Osteocyte (in vitro differentiated cells): ENCODE results near the gene MPPED1. TPM values are rescaled to one million over a fixed set of nuclear protein-coding genes. Genes with fewer than 3 reads are reported as not detected.

Source experiments
- DNase-seq: peaks from one replicate; pipeline ENCODE4 v3.0.0; 2021; ENCODE audit warnings: mixed read lengths; ENCODE audit not compliant: unreplicated experiment; ENCODE audit errors: extremely low spot score
- H3K27ac Mint-ChIP-seq: one replicate; pipeline ENCODE4 v1.8.0; 2021; ENCODE audit warnings: mild to moderate bottlenecking, mixed read lengths; ENCODE audit not compliant: unreplicated experiment
- H3K27me3 Mint-ChIP-seq: one replicate; pipeline ENCODE4 v1.8.0; 2021; ENCODE audit warnings: mixed read lengths; ENCODE audit not compliant: unreplicated experiment
- H3K36me3 Mint-ChIP-seq: one replicate; pipeline ENCODE4 v1.8.0; 2021; ENCODE audit warnings: mixed read lengths; ENCODE audit not compliant: unreplicated experiment
- H3K4me1 Mint-ChIP-seq: one replicate; pipeline ENCODE4 v1.8.0; 2021; ENCODE audit warnings: mixed read lengths; ENCODE audit not compliant: unreplicated experiment
- H3K4me3 Mint-ChIP-seq: one replicate; pipeline ENCODE4 v1.8.0; 2021; ENCODE audit warnings: mild to moderate bottlenecking, moderate library complexity, mixed read lengths; ENCODE audit not compliant: unreplicated experiment
- H3K9me3 Mint-ChIP-seq: one replicate; pipeline ENCODE4 v1.8.0; 2021; ENCODE audit warnings: mixed read lengths; ENCODE audit not compliant: unreplicated experiment
- long read RNA-seq: library from polyadenylated mRNA; unstranded; transcript quantifications from one replicate; pipeline ENCODE4 v2.0.0, GENCODE V29; 2021
- total RNA-seq: library from RNA; stranded (reverse); gene quantifications from 2 replicates; pipeline ENCODE4 v1.2.1, GENCODE V29; 2021
- TF ChIP-seq, protein P1 (sequence below): fragments of 200-600 bp; sonication (generic); IDR thresholded peaks from 2 replicates; pipeline ENCODE4 v1.5.0; 2021; ENCODE audit warnings: antibody characterized with exemption, mild to moderate bottlenecking, moderate library complexity

MPPED1 gene
- not detected in 2 replicates for total RNA-seq
- long read RNA-seq = 0 reads

DNA sequence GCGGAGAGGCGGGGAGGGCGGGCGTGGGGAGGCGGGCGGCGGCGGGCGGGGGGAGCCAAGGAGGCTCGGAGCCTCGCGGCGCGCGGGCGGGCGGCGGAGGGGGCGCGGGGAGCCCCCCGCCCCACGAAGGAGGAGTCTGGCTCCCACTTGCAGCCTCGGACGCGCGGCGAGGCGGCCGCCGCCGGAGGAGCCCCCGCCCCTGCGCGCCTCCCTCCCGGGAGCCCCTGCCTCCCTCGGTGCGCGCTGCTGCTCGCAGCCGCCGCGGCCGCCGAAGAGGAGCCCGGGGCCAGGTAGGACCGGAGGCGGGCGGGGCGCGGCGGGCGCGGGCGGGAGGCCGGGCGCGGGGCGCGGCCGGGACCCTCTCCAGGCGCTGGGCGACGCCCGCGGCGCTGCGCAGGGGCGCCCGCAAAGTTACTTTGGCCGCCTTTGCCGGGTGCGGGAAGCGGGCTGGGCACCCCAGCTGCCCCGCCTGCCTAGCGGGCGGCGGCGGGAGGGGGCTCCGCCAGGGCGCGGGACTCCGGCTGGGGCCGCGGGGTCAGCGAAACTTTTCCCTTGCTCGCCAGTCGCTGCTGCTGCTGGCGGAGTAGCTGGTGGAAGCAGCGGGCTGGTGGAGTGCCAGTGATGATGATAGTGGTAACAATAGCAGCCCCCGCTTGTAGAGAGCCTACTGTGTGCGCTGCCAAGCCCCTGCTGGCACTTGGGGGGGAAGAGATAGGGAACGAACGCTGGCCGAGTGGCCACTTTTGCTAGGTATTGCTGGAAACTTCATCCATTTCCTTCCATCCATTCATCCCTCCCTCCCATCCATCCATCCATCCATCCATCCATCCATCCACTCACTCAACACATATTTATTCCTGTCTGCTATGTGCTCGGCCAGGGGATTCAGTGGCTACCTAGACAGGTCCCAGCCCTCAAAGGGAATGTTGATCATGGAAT lies at the start of gene MPPED1:
Gene MPPED1 (plus strand): TSS at position 146 of the 939 bp plus-strand sequence. CDS start 12,972 bp downstream, outside the sequence.
- H3K4me3 Mint-ChIP-seq = peak within 1 kb of the TSS; percentile 29
- no peaks in the 10 kb centered on the region for H3K9me3 Mint-ChIP-seq
- no peak within 1 kb of the TSS for H3K27ac Mint-ChIP-seq
- H3K27me3 Mint-ChIP-seq = peaks cover 67% of the 10 kb centered on the region
- DNase-seq = no peak
- no peaks in the 10 kb centered on the region for H3K4me1 Mint-ChIP-seq
- TF ChIP-seq, protein P1, sequence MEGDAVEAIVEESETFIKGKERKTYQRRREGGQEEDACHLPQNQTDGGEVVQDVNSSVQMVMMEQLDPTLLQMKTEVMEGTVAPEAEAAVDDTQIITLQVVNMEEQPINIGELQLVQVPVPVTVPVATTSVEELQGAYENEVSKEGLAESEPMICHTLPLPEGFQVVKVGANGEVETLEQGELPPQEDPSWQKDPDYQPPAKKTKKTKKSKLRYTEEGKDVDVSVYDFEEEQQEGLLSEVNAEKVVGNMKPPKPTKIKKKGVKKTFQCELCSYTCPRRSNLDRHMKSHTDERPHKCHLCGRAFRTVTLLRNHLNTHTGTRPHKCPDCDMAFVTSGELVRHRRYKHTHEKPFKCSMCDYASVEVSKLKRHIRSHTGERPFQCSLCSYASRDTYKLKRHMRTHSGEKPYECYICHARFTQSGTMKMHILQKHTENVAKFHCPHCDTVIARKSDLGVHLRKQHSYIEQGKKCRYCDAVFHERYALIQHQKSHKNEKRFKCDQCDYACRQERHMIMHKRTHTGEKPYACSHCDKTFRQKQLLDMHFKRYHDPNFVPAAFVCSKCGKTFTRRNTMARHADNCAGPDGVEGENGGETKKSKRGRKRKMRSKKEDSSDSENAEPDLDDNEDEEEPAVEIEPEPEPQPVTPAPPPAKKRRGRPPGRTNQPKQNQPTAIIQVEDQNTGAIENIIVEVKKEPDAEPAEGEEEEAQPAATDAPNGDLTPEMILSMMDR = no peak
- no peaks in the 10 kb centered on the region for H3K36me3 Mint-ChIP-seq

GRCh38 chr22:43363315-43364168 lies 48.3 kb upstream of the MPPED1 start:
- H3K36me3 Mint-ChIP-seq = no peaks in the 10 kb centered on the region
- TF ChIP-seq, protein P1 = no peak
- peaks cover 44% of the 10 kb centered on the region for H3K27me3 Mint-ChIP-seq
- H3K4me3 Mint-ChIP-seq = no peak overlapping the region
- no peaks in the 10 kb centered on the region for H3K4me1 Mint-ChIP-seq
- no peak for DNase-seq
- H3K27ac Mint-ChIP-seq = no peak overlapping the region
- no peaks in the 10 kb centered on the region for H3K9me3 Mint-ChIP-seq

DNA sequence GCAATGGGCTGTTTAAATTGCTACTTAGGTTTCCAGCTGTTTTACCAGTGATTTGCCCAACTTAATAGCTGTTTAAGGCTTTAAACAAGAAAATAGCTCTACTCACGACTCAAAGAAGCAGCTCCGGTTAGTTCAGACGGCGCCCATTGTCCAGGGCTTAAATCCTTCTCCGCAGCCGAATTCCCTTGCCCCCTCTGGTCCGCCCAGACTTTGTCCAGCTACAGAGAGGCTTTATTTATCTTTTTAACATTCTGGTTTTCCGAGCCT lies 47.7 kb upstream of the MPPED1 start:
- TF ChIP-seq, protein P1 = no peak
- Mint-ChIP-seq H3K27ac (no peak overlapping the region), H3K4me3 (no peak overlapping the region), H3K27me3 (peaks cover 47% of the 10 kb centered on the region), H3K9me3 (no peaks in the 10 kb centered on the region), H3K4me1 (no peaks in the 10 kb centered on the region), H3K36me3 (no peaks in the 10 kb centered on the region)
- no peak for DNase-seq

GRCh38 chr22:43365715-43366440 lies 45.9 kb upstream of the MPPED1 start:
- no peak overlapping the region for H3K27ac Mint-ChIP-seq
- H3K4me3 Mint-ChIP-seq = no peak overlapping the region
- H3K4me1 Mint-ChIP-seq = no peaks in the 10 kb centered on the region
- peaks cover 53% of the 10 kb centered on the region for H3K27me3 Mint-ChIP-seq
- DNase-seq = no peak
- H3K9me3 Mint-ChIP-seq = no peaks in the 10 kb centered on the region
- TF ChIP-seq, protein P1 = no peak
- H3K36me3 Mint-ChIP-seq = no peaks in the 10 kb centered on the region
